SK-N-SH (cell line): ENCODE data around the gene SND1.

Experiments
- EP300 ChIP-seq, 2 experiments: IDR thresholded peaks; 2 replicates each; pipeline versions ENCODE4 v1.4.0 to v1.6.1; 2012; ENCODE audit warnings: borderline replicate concordance in 1 of 2, low read depth in 1 of 2, low read length in 1 of 2
- GABPA ChIP-seq: IDR thresholded peaks from 2 replicates; pipeline ENCODE4 v1.4.0; 2012; ENCODE audit warnings: low read depth, mild to moderate bottlenecking
- JUND ChIP-seq: IDR thresholded peaks from 2 replicates; pipeline ENCODE4 v1.4.0; 2012
- POLR2AphosphoS5 ChIP-seq: IDR thresholded peaks from 2 replicates; pipeline ENCODE4 v1.6.1; 2012; ENCODE audit warnings: low read depth, low read length
- SMC3 ChIP-seq: IDR thresholded peaks from 2 replicates; pipeline ENCODE4 v1.6.1; 2012; ENCODE audit warnings: low read depth, low read length, improper control_type of control experiment
- TAF1 ChIP-seq: IDR thresholded peaks from 2 replicates; pipeline ENCODE4 v1.6.1; 2012; ENCODE audit warnings: low read depth, mild to moderate bottlenecking, low read length, moderate library complexity, borderline replicate concordance
- TEAD4 ChIP-seq: IDR thresholded peaks from 2 replicates; pipeline ENCODE4 v1.4.0; 2012; ENCODE audit warnings: mild to moderate bottlenecking, borderline replicate concordance; ENCODE audit not compliant: insufficient read depth
- TF ChIP-seq, protein P1 (sequence below): fragments of 200-600 bp; sonication (generic); IDR thresholded peaks from 2 replicates; pipeline ENCODE4 v1.6.1; 2017; ENCODE audit warnings: antibody characterized with exemption, mild to moderate bottlenecking, moderate library complexity
- TF ChIP-seq, protein P2 (sequence below): fragments of 150-350 bp; IDR thresholded peaks from 2 replicates; pipeline ENCODE4 v1.6.1; 2016; ENCODE audit warnings: mild to moderate bottlenecking, low read depth, low read length
- TF ChIP-seq, protein P3 (sequence below): IDR thresholded peaks from 2 replicates; pipeline ENCODE4 v1.4.0; 2012; ENCODE audit warnings: low read depth
- TF ChIP-seq, protein P4 (sequence below): IDR thresholded peaks from 2 replicates; pipeline ENCODE4 v1.4.0; 2012; ENCODE audit warnings: low read depth, borderline replicate concordance

DNA sequence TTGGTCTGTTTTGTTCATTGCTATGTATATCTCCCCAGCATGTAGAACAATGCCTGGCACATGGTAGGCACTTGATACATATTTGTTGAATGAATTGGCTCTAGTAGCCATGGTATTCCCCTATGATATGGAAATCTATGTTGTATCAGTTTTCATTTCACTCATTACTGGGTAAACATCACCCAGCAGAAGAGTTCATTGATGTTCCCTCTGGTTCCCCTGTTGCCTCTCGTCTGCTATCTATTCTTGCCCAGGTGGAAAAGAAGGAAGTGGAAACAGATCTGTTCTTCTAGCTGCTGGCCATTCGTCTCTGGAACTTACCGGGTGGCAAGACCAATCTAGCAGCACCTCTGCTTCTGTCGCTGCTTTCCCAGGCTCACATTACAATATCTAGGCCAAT is 307.8 kb downstream of the SND1 start:
- TF ChIP-seq TEAD4 = no peak
- no peak for TF ChIP-seq EP300 (IDR thresholded peaks at IDR 0.05; ENCODE audit: borderline replicate concordance in 1 of 2, low read depth in 1 of 2, low read length in 1 of 2)
- TF ChIP-seq, protein P1, sequence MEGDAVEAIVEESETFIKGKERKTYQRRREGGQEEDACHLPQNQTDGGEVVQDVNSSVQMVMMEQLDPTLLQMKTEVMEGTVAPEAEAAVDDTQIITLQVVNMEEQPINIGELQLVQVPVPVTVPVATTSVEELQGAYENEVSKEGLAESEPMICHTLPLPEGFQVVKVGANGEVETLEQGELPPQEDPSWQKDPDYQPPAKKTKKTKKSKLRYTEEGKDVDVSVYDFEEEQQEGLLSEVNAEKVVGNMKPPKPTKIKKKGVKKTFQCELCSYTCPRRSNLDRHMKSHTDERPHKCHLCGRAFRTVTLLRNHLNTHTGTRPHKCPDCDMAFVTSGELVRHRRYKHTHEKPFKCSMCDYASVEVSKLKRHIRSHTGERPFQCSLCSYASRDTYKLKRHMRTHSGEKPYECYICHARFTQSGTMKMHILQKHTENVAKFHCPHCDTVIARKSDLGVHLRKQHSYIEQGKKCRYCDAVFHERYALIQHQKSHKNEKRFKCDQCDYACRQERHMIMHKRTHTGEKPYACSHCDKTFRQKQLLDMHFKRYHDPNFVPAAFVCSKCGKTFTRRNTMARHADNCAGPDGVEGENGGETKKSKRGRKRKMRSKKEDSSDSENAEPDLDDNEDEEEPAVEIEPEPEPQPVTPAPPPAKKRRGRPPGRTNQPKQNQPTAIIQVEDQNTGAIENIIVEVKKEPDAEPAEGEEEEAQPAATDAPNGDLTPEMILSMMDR = no peak
- TF ChIP-seq, protein P2, sequence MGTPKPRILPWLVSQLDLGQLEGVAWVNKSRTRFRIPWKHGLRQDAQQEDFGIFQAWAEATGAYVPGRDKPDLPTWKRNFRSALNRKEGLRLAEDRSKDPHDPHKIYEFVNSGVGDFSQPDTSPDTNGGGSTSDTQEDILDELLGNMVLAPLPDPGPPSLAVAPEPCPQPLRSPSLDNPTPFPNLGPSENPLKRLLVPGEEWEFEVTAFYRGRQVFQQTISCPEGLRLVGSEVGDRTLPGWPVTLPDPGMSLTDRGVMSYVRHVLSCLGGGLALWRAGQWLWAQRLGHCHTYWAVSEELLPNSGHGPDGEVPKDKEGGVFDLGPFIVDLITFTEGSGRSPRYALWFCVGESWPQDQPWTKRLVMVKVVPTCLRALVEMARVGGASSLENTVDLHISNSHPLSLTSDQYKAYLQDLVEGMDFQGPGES = no peak
- TF ChIP-seq, protein P3, sequence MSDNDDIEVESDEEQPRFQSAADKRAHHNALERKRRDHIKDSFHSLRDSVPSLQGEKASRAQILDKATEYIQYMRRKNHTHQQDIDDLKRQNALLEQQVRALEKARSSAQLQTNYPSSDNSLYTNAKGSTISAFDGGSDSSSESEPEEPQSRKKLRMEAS = no peak
- TF ChIP-seq GABPA = no peak
- TF ChIP-seq, protein P4, sequence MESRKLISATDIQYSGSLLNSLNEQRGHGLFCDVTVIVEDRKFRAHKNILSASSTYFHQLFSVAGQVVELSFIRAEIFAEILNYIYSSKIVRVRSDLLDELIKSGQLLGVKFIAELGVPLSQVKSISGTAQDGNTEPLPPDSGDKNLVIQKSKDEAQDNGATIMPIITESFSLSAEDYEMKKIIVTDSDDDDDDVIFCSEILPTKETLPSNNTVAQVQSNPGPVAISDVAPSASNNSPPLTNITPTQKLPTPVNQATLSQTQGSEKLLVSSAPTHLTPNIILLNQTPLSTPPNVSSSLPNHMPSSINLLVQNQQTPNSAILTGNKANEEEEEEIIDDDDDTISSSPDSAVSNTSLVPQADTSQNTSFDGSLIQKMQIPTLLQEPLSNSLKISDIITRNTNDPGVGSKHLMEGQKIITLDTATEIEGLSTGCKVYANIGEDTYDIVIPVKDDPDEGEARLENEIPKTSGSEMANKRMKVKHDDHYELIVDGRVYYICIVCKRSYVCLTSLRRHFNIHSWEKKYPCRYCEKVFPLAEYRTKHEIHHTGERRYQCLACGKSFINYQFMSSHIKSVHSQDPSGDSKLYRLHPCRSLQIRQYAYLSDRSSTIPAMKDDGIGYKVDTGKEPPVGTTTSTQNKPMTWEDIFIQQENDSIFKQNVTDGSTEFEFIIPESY = no peak
- TF ChIP-seq POLR2AphosphoS5 = no peak
- no peak for TF ChIP-seq SMC3
- no peak for TF ChIP-seq JUND
- no peak for TF ChIP-seq TAF1
